K562 (cell line): Measurements from ENCODE around the gene TCF15. TPM values are rescaled to one million over a fixed set of nuclear protein-coding genes. Genes with fewer than 3 reads are reported as not detected.
A peak's percentile ranks its signal among the peaks of the same experiment; 100 is the strongest.

Experiments
- ATAC-seq: fragments of 200-7000 bp; cut with Tn5 transposase; 3 replicates; pipeline ENCODE4 v1.9.1; 2020; ENCODE audit warnings: moderate library complexity
- BruUV-seq: library from RNA; stranded (reverse); fragments of 400-500 nt; replicated peaks from 2 replicates; lab custom pipeline; 2021; lab: Mats Ljungman, UMichigan
- CTCF ChIA-PET: fragments of 300-600 bp; formaldehyde crosslinking; extraction: SDS; loops from one replicate; lab custom pipeline; 2021; ENCODE audit warnings: low intra/inter-chr PET ratio; lab: Yijun Ruan, JAX
- POLR2A ChIA-PET: fragments of 300-600, 350-650 bp; sonication (Branson Sonifier 250); formaldehyde crosslinking; extraction: SDS; loops from one replicate; lab custom pipeline; 2021; ENCODE audit warnings: antibody characterized with exemption, inconsistent platforms; lab: Yijun Ruan, JAX
- DNase-seq, 4 experiments: peaks; one replicate each; pipeline versions ENCODE4 v3.0.0 to v3.0.0-alpha.2; 2011 to 2018; ENCODE audit warnings: low spot score in 3 of 4, mixed read lengths in 3 of 4; ENCODE audit errors: extremely low read depth in 1 of 4
- FAIRE-seq: peaks from 2 replicates; lab custom pipeline; 2011; peaks lifted over from hg19 to GRCh38; lab: Jason Lieb, UNC
- H2AFZ ChIP-seq: 2 replicates; pipeline ENCODE4 v1.6.0; 2011; ENCODE audit warnings: low read depth, low read length, control low read depth, inconsistent platforms
- H3K27ac ChIP-seq: fragments of 200-600 bp; 3 replicates; pipeline ENCODE4 v1.8.0; 2011; ENCODE audit warnings: low read depth, mild to moderate bottlenecking, control low read depth, inconsistent platforms, low read length, moderate library complexity, mixed read lengths; ENCODE audit errors: extremely low read depth
- H3K27me3 ChIP-seq, 2 experiments: fragments of 300-600 bp in 1 of 2; 2 replicates in 1 of 2; 3 replicates in 1 of 2; pipeline versions ENCODE4 v1.6.0 to v1.8.0; 2011; ENCODE audit warnings: inconsistent platforms in 2 of 2, low read length in 2 of 2, mild to moderate bottlenecking in 1 of 2, mixed read lengths in 1 of 2, moderate library complexity in 1 of 2; ENCODE audit not compliant: control insufficient read depth in 2 of 2, insufficient read depth in 2 of 2
- H3K36me3 ChIP-seq: fragments of 300-600 bp; 3 replicates; pipeline ENCODE4 v1.8.0; 2011; ENCODE audit warnings: mild to moderate bottlenecking, low read length, inconsistent platforms; ENCODE audit not compliant: control insufficient read depth, insufficient read depth
- H3K4me1 ChIP-seq, 2 experiments: fragments of 200-600 bp in 1 of 2; replicated peaks in 1 of 2; 2 replicates in 1 of 2; 3 replicates in 1 of 2; pipeline versions ENCODE4 v1.5.1 to v1.8.0; 2011; ENCODE audit warnings: inconsistent platforms in 2 of 2, low read length in 2 of 2, mild to moderate bottlenecking in 1 of 2, mixed read lengths in 1 of 2, moderate library complexity in 1 of 2; ENCODE audit not compliant: control insufficient read depth in 2 of 2, insufficient read depth in 2 of 2
- H3K4me2 ChIP-seq: 2 replicates; pipeline ENCODE4 v1.6.1; 2011; ENCODE audit warnings: low read length, control low read depth, inconsistent platforms, mixed read lengths; ENCODE audit not compliant: insufficient read depth
- H3K4me3 ChIP-seq: fragments of 200-600 bp; sonication (generic), shearing (Covaris generic); 2 replicates; pipeline ENCODE4 v1.5.1; 2016; ENCODE audit warnings: control low read depth, inconsistent platforms
- H3K79me2 ChIP-seq: fragments of 200-600 bp; 3 replicates; pipeline ENCODE4 v1.8.0; 2011; ENCODE audit warnings: low read length, inconsistent platforms; ENCODE audit not compliant: control insufficient read depth, insufficient read depth
- H3K9ac ChIP-seq, 2 experiments: 2 replicates each; pipeline versions ENCODE4 v1.6.0 to v1.6.1; 2011; ENCODE audit warnings: low read depth in 2 of 2, low read length in 2 of 2, control low read depth in 1 of 2, inconsistent platforms in 1 of 2, mild to moderate bottlenecking in 1 of 2, mixed read lengths in 1 of 2; ENCODE audit not compliant: insufficient read depth in 1 of 2
- H3K9me1 ChIP-seq: one replicate; pipeline ENCODE4 v1.6.0; 2011; ENCODE audit warnings: inconsistent platforms, mild to moderate bottlenecking, low read length, moderate library complexity; ENCODE audit not compliant: control insufficient read depth, insufficient read depth
- H3K9me3 ChIP-seq: replicated peaks from 2 replicates; pipeline ENCODE4 v1.5.1; 2011; ENCODE audit warnings: low read depth, low read length, inconsistent platforms; ENCODE audit not compliant: control insufficient read depth, insufficient read depth
- H4K20me1 ChIP-seq: replicated peaks from 2 replicates; pipeline ENCODE4 v1.6.1; 2011; ENCODE audit warnings: low read length, inconsistent platforms, mixed read lengths; ENCODE audit not compliant: control insufficient read depth, insufficient read depth
- ATF3 ChIP-seq, 2 experiments: fragments of 450-650 bp in 1 of 2; sonication (generic) in 1 of 2; formaldehyde crosslinking in 1 of 2; IDR thresholded peaks in 1 of 2; conservative IDR thresholded peaks in 1 of 2; 2 replicates each; pipeline versions ENCODE4 v1.6.1 to v1.8.1; 2016 to 2023; ENCODE audit warnings: mild to moderate bottlenecking in 2 of 2, moderate library complexity in 2 of 2, inconsistent platforms in 1 of 2, missing genetic modification reagents in 1 of 2
- CBX5 ChIP-seq: IDR thresholded peaks from 2 replicates; pipeline ENCODE4 v1.6.1; 2014; ENCODE audit warnings: low read depth, borderline replicate concordance
- EGR1 ChIP-seq: fragments of 450-650 bp; conservative IDR thresholded peaks from 2 replicates; pipeline ENCODE4 v1.6.1; 2017; ENCODE audit warnings: mild to moderate bottlenecking
- HMG20A ChIP-seq: fragments of 450-650 bp; formaldehyde crosslinking; conservative IDR thresholded peaks from 2 replicates; pipeline ENCODE4 v1.4.0; 2020; ENCODE audit warnings: mild to moderate bottlenecking, mixed read lengths
- KDM5B ChIP-seq: fragments of 200-600 bp; sonication (generic); IDR thresholded peaks from 2 replicates; pipeline ENCODE4 v1.6.1; 2012; ENCODE audit warnings: low read depth, mild to moderate bottlenecking, moderate library complexity, low read length, control low read depth, inconsistent platforms; ENCODE audit not compliant: insufficient replicate concordance
- PYGO2 ChIP-seq: fragments of 450-650 bp; IDR thresholded peaks from 2 replicates; pipeline ENCODE4 v1.6.1; 2016; ENCODE audit warnings: mild to moderate bottlenecking, missing genetic modification characterization, moderate library complexity, missing compliant biosample characterization
- RNF219 ChIP-seq: fragments of 250-450 bp; sonication (Bioruptor Pico); IDR thresholded peaks from 2 replicates; pipeline ENCODE4 v1.5.0; 2022; ENCODE audit warnings: mild to moderate bottlenecking
- SLC30A9 ChIP-seq: fragments of 250-450 bp; sonication (Bioruptor Pico); IDR thresholded peaks from 2 replicates; pipeline ENCODE4 v1.8.0; 2022; ENCODE audit warnings: mild to moderate bottlenecking, moderate library complexity
- SOX6 ChIP-seq: fragments of 450-650 bp; IDR thresholded peaks from 2 replicates; pipeline ENCODE4 v1.6.1; 2014; ENCODE audit warnings: mild to moderate bottlenecking
- SRSF7 ChIP-seq: fragments of 200-400 bp; formaldehyde crosslinking; optimal IDR thresholded peaks from 2 replicates; pipeline ENCODE3; 2017; ENCODE audit warnings: mild to moderate bottlenecking, low read depth, low read length
- TCF7L2 ChIP-seq: fragments of 150-350 bp; IDR thresholded peaks from 2 replicates; pipeline ENCODE4 v1.6.1; 2016; ENCODE audit warnings: low read depth, mild to moderate bottlenecking, low read length, moderate library complexity
- ZNF551 ChIP-seq: fragments of 250-450 bp; sonication (Bioruptor Pico); IDR thresholded peaks from 2 replicates; pipeline ENCODE4 v1.5.0; 2021; ENCODE audit warnings: mild to moderate bottlenecking, moderate library complexity
- ZNF717 ChIP-seq: fragments of 250-450 bp; sonication (Bioruptor Pico); IDR thresholded peaks from 2 replicates; pipeline ENCODE4 v1.5.0; 2021
- ZNF740 ChIP-seq, 3 experiments: fragments of 200-800 bp in 1 of 3; sonication (Bioruptor generic) in 1 of 3; sonication (generic) in 1 of 3; formaldehyde crosslinking in 1 of 3; IDR thresholded peaks; 2 replicates each; pipeline versions ENCODE4 v1.6.1 to v1.8.0; 2016 to 2022; ENCODE audit warnings: mild to moderate bottlenecking in 2 of 3, missing compliant biosample characterization in 2 of 3, missing genetic modification characterization in 2 of 3, missing genetic modification reagents in 1 of 3
- ZNF764 ChIP-seq: fragments of 250-450 bp; sonication (Bioruptor Pico); IDR thresholded peaks from 2 replicates; pipeline ENCODE4 v1.4.0; 2020; ENCODE audit warnings: low read depth, mild to moderate bottlenecking, moderate library complexity
- WGBS: fragments of 100-300 bp; shearing (Covaris generic); methylation state at CpG from one replicate; pipeline ENCODE4 v1.1.6; 2016; ENCODE audit warnings: low coverage, mixed read lengths; ENCODE audit not compliant: insufficient coverage; ENCODE audit errors: missing lambda C conversion rate; 5-methylcytosine and 5-hydroxymethylcytosine counted together
- in situ Hi-C: fragments of 300-500 bp; cut with MboI; formaldehyde crosslinking; loops from 4 replicates; pipeline ENCODE4 v1.15.0; 2018; ENCODE audit warnings: inconsistent platforms, mixed read lengths
- intact Hi-C: fragments of 100-400 bp; cut with micrococcal nuclease; formaldehyde crosslinking; loops from 2 replicates; pipeline ENCODE4 v1.14.2; 2022
- polyA plus RNA-seq, 8 experiments: library from polyadenylated mRNA; depleted of rRNA in 4 of 8; stranded (reverse) in 5 of 8; unstranded in 3 of 8; fragments of >200 nt; fragmentation: Nextera tagmentation in 2 of 8; fragmentation: Illumina TruSeq in 1 of 8; extraction: Ambion mirVana in 2 of 8; extraction: Trizol in 1 of 8; gene quantifications; 2 replicates each; pipeline versions ENCODE4 v1.2.1 to v1.2.3, GENCODE V29; 2011 to 2014; ENCODE audit warnings: inconsistent platforms in 1 of 8, missing spikeins in 1 of 8
- total RNA-seq, 7 experiments: library from RNA; depleted of rRNA in 6 of 7; stranded (reverse); fragments of >200 nt in 6 of 7; fragmentation: Illumina TruSeq in 2 of 7; extraction: Trizol in 2 of 7; gene quantifications; 2 replicates each; pipeline versions ENCODE4 v1.2.1 to v1.2.3, GENCODE V29; 2011 to 2021; ENCODE audit warnings: low replicate concordance in 1 of 7

The TCF15 gene
- total and polyA plus RNA-seq, 9 of the 15 experiments (the other 6 are each of a cell fraction or from before 2014, with no cell fraction given): 0.04 to 5.0 (median 1.2) TPM

- ATAC-seq: peak; percentile 52
- POLR2A ChIA-PET: interaction anchor here (0.5 to 1.0 kb wide), 3 partner anchors 15 to 177 kb away, joined by 3 to 4 read pairs (median 3); no protein-coding TSS in a partner anchor
- BruUV-seq: no TSS peak
- WGBS: 3% methylated on average over 14 of the region's 57 CpGs
- peak overlapping the region; percentile 49; the same call in 2 of the 3 replicates for H3K27ac ChIP-seq
- H3K9me3 ChIP-seq: no peaks in the 10 kb centered on the region
- no peaks in the 10 kb centered on the region for H3K27me3 ChIP-seq
- peaks cover 3% of the 10 kb centered on the region; the same call in 1 of the 3 replicates for H3K79me2 ChIP-seq
- H3K4me2 ChIP-seq: peak overlapping the region; percentile 84
- in situ Hi-C loops (no loop called here), intact Hi-C loops (loop anchor here (10.0 kb wide), 1 partner anchor 288 kb away; no protein-coding TSS in a partner anchor)
- no peaks in the 10 kb centered on the region for H3K9me1 ChIP-seq
- H2AFZ ChIP-seq: peak overlapping the region; percentile 77
- CTCF ChIA-PET: no interaction called here
- peaks cover 18 to 19% of the 10 kb centered on the region in 2 experiments; a peak in 4 of 5 replicates for H3K4me1 ChIP-seq
- peak overlapping the region; percentile 47 for H3K4me3 ChIP-seq
- H3K36me3 ChIP-seq: peaks cover 9% of the 10 kb centered on the region
- no peak for FAIRE-seq
- H4K20me1 ChIP-seq: peaks cover 3% of the 10 kb centered on the region; the same call in 1 of the 2 replicates
- DNase-seq: peak; percentile 47 to 63 (median 54)
- peak overlapping the region; percentile 49 to 68 for H3K9ac ChIP-seq
- TF ChIP-seq SRSF7 (no peak), CBX5 (no peak), PYGO2 (no peak), ZNF740 (CRISPR knock-in tag; IDR thresholded peaks at IDR 0.05) (0 out of 2 replicates have a peak, but pooled peaks have one; percentile 22), ZNF740 (tag; IDR thresholded peaks at IDR 0.05) (peak in 1 of 2 experiments; percentile 92; a peak in 2 of 4 replicates), ZNF764 (CRISPR knock-in tag) (no peak), TCF7L2 (no peak), RNF219 (CRISPR knock-in tag) (no peak), KDM5B (peak; percentile 28), SOX6 (no peak), ZNF717 (CRISPR knock-in tag) (no peak), ZNF551 (CRISPR knock-in tag) (no peak), HMG20A (no peak), ATF3 (IDR thresholded peaks at IDR 0.05) (0 out of 2 replicates have a peak, but pooled peaks have one; percentile 8), ATF3 (CRISPR knock-in tag; conservative IDR thresholded peaks at IDR 0.05) (no peak), SLC30A9 (CRISPR knock-in tag) (no peak), EGR1 (peak; percentile 43; the same call in 1 of the 2 replicates)
Measured at GRCh38 chr20:642398-643174, 32.5 kb upstream of the TCF15 start.
